GM10266 (cell line): ENCODE results near the gene HSPH1.
A peak's percentile ranks its signal among the peaks of the same experiment; 100 is the strongest.

ENCODE experiments used
- DNase-seq: peaks from one replicate; pipeline ENCODE4 v3.0.0; 2012; ENCODE audit errors: extremely low spot score
- TF ChIP-seq, protein P1 (sequence below): IDR thresholded peaks from 2 replicates; pipeline ENCODE4 v1.5.1; 2012; ENCODE audit warnings: mild to moderate bottlenecking, low read depth; ENCODE audit not compliant: control insufficient read depth, insufficient read depth; ENCODE audit errors: missing control alignments

HSPH1 gene

DNA sequence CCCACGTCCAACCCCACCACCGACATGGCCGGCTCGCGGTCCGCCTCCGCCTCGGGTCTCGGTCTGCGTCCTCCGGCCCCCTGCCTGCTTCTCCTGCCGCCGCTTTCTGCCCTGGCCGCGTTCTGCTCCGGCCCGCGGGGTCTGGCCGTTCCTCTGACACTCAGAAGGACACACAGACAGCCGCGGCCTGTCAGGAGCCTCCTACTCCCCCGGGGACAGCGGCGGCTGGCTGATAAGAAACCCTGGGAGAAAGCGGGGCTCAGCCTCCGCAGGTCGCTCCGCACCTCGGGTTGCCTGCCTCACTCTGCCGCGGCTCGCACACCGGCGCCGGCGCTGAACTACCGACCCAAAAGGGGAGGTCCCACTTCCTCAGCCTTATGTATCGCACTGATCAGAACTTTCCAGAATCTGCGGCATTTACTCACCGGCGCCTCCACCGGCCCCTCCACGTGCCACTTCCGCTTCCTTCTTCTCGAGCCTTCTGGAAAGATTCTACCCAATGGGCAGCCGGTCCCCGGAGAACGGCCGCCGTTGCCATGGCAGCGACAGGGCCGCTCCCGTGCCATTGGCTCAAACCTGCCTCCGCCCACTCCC, at the start of gene HSPH1:
TSS of gene HSPH1 (minus strand) at position 348 of the 594 bp plus-strand sequence. CDS start at position 26, 322 bp downstream.
- peak; percentile 92 for DNase-seq

DNA sequence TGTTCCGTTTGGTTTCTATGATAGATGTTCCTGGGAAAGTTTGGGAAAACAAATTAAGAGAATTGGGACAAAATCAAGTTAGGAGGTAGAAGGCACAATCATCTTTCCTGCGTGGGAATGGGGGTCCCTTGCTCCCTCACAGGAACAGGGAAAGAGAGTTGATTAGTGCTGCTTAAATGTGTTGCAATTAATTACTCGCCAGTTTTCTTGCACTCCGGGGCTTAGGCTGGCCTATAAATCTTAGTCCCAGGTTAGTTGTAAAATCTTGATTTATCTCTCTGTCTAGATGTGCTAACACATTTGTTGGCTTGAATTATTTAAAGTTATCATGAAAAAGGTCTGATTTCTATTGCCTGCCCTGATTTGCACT, 48.1 kb upstream of the HSPH1 start:
- no peak for DNase-seq
- TF ChIP-seq, protein P1, sequence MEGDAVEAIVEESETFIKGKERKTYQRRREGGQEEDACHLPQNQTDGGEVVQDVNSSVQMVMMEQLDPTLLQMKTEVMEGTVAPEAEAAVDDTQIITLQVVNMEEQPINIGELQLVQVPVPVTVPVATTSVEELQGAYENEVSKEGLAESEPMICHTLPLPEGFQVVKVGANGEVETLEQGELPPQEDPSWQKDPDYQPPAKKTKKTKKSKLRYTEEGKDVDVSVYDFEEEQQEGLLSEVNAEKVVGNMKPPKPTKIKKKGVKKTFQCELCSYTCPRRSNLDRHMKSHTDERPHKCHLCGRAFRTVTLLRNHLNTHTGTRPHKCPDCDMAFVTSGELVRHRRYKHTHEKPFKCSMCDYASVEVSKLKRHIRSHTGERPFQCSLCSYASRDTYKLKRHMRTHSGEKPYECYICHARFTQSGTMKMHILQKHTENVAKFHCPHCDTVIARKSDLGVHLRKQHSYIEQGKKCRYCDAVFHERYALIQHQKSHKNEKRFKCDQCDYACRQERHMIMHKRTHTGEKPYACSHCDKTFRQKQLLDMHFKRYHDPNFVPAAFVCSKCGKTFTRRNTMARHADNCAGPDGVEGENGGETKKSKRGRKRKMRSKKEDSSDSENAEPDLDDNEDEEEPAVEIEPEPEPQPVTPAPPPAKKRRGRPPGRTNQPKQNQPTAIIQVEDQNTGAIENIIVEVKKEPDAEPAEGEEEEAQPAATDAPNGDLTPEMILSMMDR, result no peak

More for the DNA sequence above, at the start of gene HSPH1:
- TF ChIP-seq, protein P1, result peak; percentile 18

DNA sequence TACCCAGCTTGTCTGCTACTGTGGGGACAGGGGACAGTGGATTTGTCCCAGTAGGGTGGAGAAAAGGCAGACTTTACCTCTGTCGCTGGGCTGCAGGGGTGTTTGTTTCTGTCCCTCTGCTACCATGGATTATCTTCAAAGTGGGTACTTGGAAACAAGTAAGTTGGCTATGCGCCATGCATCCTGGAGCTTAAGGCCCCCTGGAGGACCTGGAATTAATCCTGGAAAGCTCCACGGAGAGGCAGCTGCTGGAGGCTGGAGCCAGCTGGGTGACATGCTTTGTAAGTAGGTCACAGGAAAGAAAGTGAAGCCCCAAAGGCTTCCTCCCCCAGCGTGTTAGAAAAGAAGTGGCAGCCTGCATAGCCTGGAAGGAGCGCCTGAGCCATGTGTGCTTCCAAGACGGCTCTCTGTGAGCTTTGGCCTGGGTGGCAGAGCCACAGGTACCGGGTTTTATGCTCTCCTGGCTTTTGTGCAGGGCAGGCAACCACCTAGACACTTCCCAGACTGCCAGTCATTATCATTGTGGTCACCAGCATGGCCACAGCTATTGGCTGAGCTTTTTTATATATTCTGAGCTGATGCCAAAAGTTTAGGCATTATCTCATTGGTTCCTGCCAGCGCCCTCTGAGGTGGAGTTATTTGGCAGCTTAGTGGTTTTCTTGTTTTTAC, 47.6 kb upstream of the HSPH1 start:
- no peak for DNase-seq

DNA sequence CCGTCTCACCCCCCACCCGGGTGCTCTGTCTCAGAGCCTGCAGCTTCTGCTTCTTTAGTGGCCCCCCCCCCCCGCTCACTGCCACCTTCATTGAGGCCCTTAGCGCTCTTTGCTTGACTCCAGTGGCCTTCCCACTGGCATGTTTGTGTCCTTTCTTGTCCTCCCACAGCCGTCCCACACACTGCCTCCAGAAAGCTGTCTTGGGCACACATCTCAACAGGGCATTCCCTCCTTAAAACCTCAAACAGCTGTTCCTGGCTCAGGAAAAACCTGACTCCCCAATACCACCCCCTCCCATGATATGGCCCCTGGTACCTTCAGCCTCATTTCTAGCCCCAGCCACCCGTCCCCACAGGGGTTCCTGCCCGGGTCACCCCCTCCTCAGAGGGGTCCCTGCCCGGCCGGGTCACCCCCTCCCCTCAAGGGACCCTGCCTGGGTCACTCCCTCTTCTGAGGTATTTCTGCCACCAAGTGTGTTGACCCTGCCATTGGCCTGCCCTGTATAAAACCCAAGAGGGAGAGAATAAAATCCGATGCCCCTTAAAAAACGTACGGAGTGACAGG, 46.9 kb upstream of the HSPH1 start:
- TF ChIP-seq, protein P1, result no peak
- no peak for DNase-seq

More for the DNA sequence above, 47.6 kb upstream of the HSPH1 start:
- TF ChIP-seq, protein P1, result no peak

DNA sequence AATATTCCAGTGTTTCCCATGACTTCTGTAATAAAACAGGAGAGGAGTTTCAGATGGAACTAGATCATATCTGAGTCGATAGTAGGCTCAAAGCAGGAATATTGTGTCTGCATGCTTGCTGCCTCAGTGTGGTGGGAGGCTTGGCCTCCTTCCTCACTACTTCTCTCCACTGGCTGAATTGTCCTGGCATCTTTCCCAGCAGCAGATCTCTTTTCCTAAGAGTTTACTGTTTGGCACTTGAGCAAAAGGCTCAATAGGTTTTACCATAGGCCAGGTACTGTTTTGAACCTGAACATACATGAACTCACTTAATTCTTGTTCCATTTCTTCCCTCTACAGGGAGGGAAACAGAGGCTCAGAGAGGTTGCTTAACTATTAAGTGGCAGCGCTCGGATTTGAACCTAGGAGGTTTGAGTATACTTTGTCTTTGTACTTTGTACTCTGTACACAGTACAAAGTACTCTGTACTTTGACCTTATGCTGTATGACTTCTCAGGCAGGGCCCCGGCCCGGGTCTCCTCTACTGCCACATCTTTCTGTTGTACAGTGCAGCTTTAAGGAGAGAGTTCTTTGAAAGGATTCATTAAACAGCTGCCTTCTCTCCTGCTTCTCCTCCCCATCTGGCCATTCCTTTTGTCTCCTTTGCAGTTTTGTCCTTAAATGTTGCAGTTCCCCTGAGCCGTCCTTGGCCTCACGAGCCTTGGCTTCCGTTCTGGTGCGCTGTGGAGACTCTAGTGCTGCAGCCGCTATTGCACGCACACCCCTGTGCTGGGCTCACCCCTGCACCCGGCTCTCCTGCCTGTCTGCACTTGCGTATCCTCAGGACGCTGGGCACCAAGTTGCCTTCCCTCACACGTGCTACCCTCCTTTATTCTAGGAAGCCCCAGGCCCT, 46.2 kb upstream of the HSPH1 start:
- TF ChIP-seq, protein P1, result no peak
- DNase-seq, result no peak

DNA sequence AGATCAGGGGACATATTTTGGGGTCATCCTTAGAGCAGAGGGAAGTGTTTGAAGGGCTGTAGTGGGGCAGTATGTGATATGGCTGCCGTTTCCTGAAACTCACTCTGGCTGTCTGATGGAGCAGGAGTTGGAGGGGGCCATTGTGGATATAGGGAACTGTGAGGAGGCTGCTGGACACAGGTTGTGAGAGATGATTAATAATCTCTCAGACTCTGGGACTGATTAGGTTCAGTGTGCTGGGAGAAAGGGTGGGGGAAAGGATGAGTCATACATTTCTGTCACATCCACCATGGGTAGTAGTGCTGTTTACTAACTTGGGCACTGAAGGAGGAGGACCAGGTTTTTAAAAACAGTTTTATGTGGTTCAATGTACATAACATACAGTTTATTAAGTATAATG, 42.9 kb upstream of the HSPH1 start:
- TF ChIP-seq, protein P1, result no peak
- no peak for DNase-seq
